Neural cell (in vitro differentiated cells): ENCODE data around the gene SPATA9. TPM values are rescaled to one million over a fixed set of nuclear protein-coding genes. Genes with fewer than 3 reads are reported as not detected.

ENCODE experiments used
- H2AFZ ChIP-seq: fragments of 200-600, 300-800 bp; sonication (generic), shearing (Covaris generic); 2 replicates; pipeline ENCODE4 v1.6.0; 2014; ENCODE audit warnings: low read depth, mild to moderate bottlenecking, antibody characterized with exemption, low read length, moderate library complexity
- H3F3A ChIP-seq: fragments of 200-600 bp; shearing (Covaris generic); 2 replicates; pipeline ENCODE4 v1.6.1; 2016; ENCODE audit warnings: mild to moderate bottlenecking, moderate library complexity, mixed read lengths, antibody characterized with exemption, low read length; ENCODE audit not compliant: insufficient read depth, poor library complexity, severe bottlenecking
- H3K27ac ChIP-seq: fragments of 200-600, 300-800 bp; sonication (generic), shearing (Covaris generic); 2 replicates; pipeline ENCODE4 v1.5.1; 2014; ENCODE audit warnings: mild to moderate bottlenecking, low read length, moderate library complexity
- H3K27me3 ChIP-seq: fragments of 300-800, 200-600 bp; sonication (generic), shearing (Covaris generic); 2 replicates; pipeline ENCODE4 v1.6.0; 2014; ENCODE audit warnings: mild to moderate bottlenecking, low read depth, low read length, moderate library complexity; ENCODE audit not compliant: insufficient read depth
- H3K36me3 ChIP-seq: fragments of 300-800, 200-600 bp; sonication (generic), shearing (Covaris generic); 2 replicates; pipeline ENCODE4 v1.5.1; 2014; ENCODE audit warnings: mild to moderate bottlenecking, antibody characterized with exemption, low read length, moderate library complexity; ENCODE audit not compliant: insufficient read depth
- H3K4me2 ChIP-seq: fragments of 300-800, 200-600 bp; sonication (generic), shearing (Covaris generic); 2 replicates; pipeline ENCODE4 v1.6.0; 2014; ENCODE audit warnings: mild to moderate bottlenecking, low read length
- H3K4me3 ChIP-seq: fragments of 300-800, 200-600 bp; sonication (generic), shearing (Covaris generic); 2 replicates; pipeline ENCODE4 v1.5.1; 2014; ENCODE audit warnings: mild to moderate bottlenecking, low read length, moderate library complexity
- H3K79me2 ChIP-seq: fragments of 200-600 bp; shearing (Covaris generic); replicated peaks from 2 replicates; pipeline ENCODE4 v1.6.0; 2014; ENCODE audit warnings: mild to moderate bottlenecking, low read length, moderate library complexity; ENCODE audit not compliant: insufficient read depth
- H3K9ac ChIP-seq: fragments of 300-800, 200-600 bp; sonication (generic), shearing (Covaris generic); 2 replicates; pipeline ENCODE4 v1.6.1; 2016; ENCODE audit warnings: mild to moderate bottlenecking, low read length, mixed read lengths
- H3K9me2 ChIP-seq: fragments of 200-600 bp; shearing (Covaris generic); 2 replicates; pipeline ENCODE4 v1.6.1; 2016; ENCODE audit warnings: mild to moderate bottlenecking, low read length, mixed read lengths; ENCODE audit not compliant: insufficient read depth
- H3K9me3 ChIP-seq: fragments of 200-600, 300-800 bp; sonication (generic), shearing (Covaris generic); 2 replicates; pipeline ENCODE4 v1.6.1; 2016; ENCODE audit warnings: mild to moderate bottlenecking, mixed run types, low read length, moderate library complexity, mixed read lengths
- H4K20me1 ChIP-seq: fragments of 200-600 bp; shearing (Covaris generic); 2 replicates; pipeline ENCODE4 v1.6.1; 2016; ENCODE audit warnings: mild to moderate bottlenecking, mixed run types; ENCODE audit not compliant: insufficient read depth
- EP300 ChIP-seq: fragments of 450-650 bp; conservative IDR thresholded peaks from 2 replicates; pipeline ENCODE4 v1.6.1; 2014; ENCODE audit warnings: antibody characterized with exemption, mild to moderate bottlenecking, moderate library complexity; ENCODE audit not compliant: poor library complexity, severe bottlenecking
- EZH2 ChIP-seq: fragments of 200-600, 300-800 bp; shearing (Covaris generic), sonication (generic); IDR thresholded peaks from 2 replicates; pipeline ENCODE4 v1.6.1; 2014; ENCODE audit warnings: antibody characterized with exemption, low read length, borderline replicate concordance, mild to moderate bottlenecking; ENCODE audit not compliant: insufficient read depth, poor library complexity, severe bottlenecking
- MXI1 ChIP-seq: fragments of 450-650 bp; conservative IDR thresholded peaks from 2 replicates; pipeline ENCODE4 v1.6.1; 2014; ENCODE audit warnings: antibody characterized with exemption, mild to moderate bottlenecking; ENCODE audit not compliant: poor library complexity, severe bottlenecking
- POLR2AphosphoS5 ChIP-seq: IDR thresholded peaks from 2 replicates; pipeline ENCODE4 v1.6.1; 2012
- RAD21 ChIP-seq: fragments of 450-650 bp; conservative IDR thresholded peaks from 2 replicates; pipeline ENCODE4 v1.6.1; 2014; ENCODE audit warnings: antibody characterized with exemption, mild to moderate bottlenecking, moderate library complexity
- SMC3 ChIP-seq: fragments of 450-650 bp; conservative IDR thresholded peaks from 2 replicates; pipeline ENCODE4 v1.6.1; 2014; ENCODE audit warnings: antibody characterized with exemption, mild to moderate bottlenecking, moderate library complexity; ENCODE audit not compliant: poor library complexity
- polyA plus RNA-seq: library from polyadenylated mRNA; depleted of rRNA; stranded (reverse); fragments of >200 nt; gene quantifications from 2 replicates; pipeline ENCODE4 v1.2.3, GENCODE V29; 2014
- TF ChIP-seq, protein P1 (sequence below): IDR thresholded peaks from 2 replicates; pipeline ENCODE4 v1.6.1; 2012; ENCODE audit warnings: borderline replicate concordance

SPATA9 gene
- polyA plus RNA-seq, 1 donor from 2014 or later = 5.8 TPM

DNA sequence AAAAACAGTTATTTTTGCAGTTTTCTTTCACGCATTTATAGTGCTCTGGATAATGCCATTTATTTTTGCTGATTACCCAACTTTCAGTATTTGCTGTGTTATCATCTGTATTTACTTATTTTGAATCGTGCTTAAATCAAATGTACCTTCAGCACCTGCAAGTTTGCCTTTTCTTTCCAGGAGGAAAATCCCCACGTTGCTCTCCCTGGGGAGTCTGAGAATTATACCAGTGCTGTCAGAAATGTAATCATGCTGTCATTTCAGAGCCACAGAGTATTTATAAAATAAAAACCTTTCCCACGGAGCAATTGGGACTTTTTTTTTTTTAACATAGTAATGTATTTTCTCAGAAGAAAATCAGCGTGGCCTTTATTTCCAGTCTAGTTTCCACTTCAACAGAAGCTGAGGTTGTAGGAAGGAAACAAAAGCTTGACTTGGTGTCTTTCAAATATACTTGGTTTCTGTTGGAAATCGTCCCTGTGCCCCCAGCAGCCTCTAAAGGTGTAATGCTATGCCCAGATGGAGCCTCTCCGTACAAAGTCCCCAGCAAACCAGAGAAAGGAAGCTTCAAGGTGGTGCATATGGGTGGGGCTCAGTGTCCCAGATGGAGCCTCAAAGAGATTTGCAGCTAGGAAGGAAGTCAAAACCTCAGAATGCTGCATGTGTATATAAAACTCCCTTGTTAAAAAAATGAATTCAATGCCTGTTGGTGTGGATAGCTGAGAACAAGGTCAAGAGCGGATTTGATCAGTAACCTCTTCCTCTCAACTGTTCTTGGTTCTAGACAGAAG, 60.8 kb downstream of the SPATA9 start:
- no peaks in the 10 kb centered on the region for H3K36me3 ChIP-seq
- no peak overlapping the region for H2AFZ ChIP-seq
- H3K9me3 ChIP-seq = no peaks in the 10 kb centered on the region
- H3K79me2 ChIP-seq = no peaks in the 10 kb centered on the region
- no peak overlapping the region for H3K9ac ChIP-seq
- H4K20me1 ChIP-seq = no peaks in the 10 kb centered on the region
- no peak for TF ChIP-seq EZH2
- peak; percentile 80 for TF ChIP-seq POLR2AphosphoS5
- TF ChIP-seq EP300 = peak; percentile 75
- TF ChIP-seq, protein P1, sequence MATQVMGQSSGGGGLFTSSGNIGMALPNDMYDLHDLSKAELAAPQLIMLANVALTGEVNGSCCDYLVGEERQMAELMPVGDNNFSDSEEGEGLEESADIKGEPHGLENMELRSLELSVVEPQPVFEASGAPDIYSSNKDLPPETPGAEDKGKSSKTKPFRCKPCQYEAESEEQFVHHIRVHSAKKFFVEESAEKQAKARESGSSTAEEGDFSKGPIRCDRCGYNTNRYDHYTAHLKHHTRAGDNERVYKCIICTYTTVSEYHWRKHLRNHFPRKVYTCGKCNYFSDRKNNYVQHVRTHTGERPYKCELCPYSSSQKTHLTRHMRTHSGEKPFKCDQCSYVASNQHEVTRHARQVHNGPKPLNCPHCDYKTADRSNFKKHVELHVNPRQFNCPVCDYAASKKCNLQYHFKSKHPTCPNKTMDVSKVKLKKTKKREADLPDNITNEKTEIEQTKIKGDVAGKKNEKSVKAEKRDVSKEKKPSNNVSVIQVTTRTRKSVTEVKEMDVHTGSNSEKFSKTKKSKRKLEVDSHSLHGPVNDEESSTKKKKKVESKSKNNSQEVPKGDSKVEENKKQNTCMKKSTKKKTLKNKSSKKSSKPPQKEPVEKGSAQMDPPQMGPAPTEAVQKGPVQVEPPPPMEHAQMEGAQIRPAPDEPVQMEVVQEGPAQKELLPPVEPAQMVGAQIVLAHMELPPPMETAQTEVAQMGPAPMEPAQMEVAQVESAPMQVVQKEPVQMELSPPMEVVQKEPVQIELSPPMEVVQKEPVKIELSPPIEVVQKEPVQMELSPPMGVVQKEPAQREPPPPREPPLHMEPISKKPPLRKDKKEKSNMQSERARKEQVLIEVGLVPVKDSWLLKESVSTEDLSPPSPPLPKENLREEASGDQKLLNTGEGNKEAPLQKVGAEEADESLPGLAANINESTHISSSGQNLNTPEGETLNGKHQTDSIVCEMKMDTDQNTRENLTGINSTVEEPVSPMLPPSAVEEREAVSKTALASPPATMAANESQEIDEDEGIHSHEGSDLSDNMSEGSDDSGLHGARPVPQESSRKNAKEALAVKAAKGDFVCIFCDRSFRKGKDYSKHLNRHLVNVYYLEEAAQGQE = peak; percentile 93
- TF ChIP-seq MXI1 = peak; percentile 17
- no peaks in the 10 kb centered on the region for H3K9me2 ChIP-seq
- peaks cover 10% of the 10 kb centered on the region for H3F3A ChIP-seq
- no peak overlapping the region for H3K27ac ChIP-seq
- peaks cover 41% of the 10 kb centered on the region for H3K27me3 ChIP-seq
- peak overlapping the region; percentile 57 for H3K4me2 ChIP-seq
- H3K4me3 ChIP-seq = peak overlapping the region; percentile 69

DNA sequence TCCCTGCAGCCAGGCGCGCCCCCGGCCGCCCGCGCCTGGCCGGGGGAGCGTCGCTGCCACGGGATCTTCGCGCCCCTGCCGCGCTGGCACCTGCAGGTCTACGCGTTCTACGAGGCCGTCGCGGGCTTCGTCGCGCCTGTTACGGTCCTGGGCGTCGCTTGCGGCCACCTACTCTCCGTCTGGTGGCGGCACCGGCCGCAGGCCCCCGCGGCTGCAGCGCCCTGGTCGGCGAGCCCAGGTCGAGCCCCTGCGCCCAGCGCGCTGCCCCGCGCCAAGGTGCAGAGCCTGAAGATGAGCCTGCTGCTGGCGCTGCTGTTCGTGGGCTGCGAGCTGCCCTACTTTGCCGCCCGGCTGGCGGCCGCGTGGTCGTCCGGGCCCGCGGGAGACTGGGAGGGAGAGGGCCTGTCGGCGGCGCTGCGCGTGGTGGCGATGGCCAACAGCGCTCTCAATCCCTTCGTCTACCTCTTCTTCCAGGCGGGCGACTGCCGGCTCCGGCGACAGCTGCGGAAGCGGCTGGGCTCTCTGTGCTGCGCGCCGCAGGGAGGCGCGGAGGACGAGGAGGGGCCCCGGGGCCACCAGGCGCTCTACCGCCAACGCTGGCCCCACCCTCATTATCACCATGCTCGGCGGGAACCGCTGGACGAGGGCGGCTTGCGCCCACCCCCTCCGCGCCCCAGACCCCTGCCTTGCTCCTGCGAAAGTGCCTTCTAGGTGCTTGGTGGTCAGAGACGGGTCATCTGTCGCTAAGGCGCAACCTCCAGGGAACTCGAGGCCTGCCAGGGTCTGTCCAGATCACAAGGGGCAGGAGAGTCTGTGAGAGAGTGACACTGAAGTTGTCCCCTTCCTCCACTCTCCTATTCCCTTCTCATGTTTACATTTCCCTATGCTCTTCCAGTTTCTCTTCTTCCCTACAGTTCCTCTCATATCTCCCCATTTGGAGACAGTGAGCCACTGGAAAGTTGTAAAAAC, 61.6 kb downstream of the SPATA9 start:
- Histone ChIP-seq H2AFZ (no peak overlapping the region), H3K36me3 (no peaks in the 10 kb centered on the region), H3K27me3 (peaks cover 41% of the 10 kb centered on the region), H3K4me2 (peak overlapping the region; percentile 57), H3K9me2 (no peaks in the 10 kb centered on the region), H3K9ac (peak overlapping the region; percentile 44), H3K27ac (no peak overlapping the region), H4K20me1 (no peaks in the 10 kb centered on the region), H3K79me2 (no peaks in the 10 kb centered on the region), H3K4me3 (peak overlapping the region; percentile 69), H3K9me3 (no peaks in the 10 kb centered on the region), H3F3A (peaks cover 10% of the 10 kb centered on the region)
- TF ChIP-seq RAD21 (no peak), POLR2AphosphoS5 (no peak), MXI1 (peak; percentile 8), SMC3 (no peak), EZH2 (no peak), EP300 (no peak)
